ENCODE measurements around the gene GDF15.
A peak's percentile ranks its signal among the peaks of the same experiment; 100 is the strongest.
"Not testable (repeated sequence)": the region's sequence is repeated elsewhere in the genome, so short reads cannot be mapped to it uniquely, and the experiment has no call there.

Gene GDF15

DNA sequence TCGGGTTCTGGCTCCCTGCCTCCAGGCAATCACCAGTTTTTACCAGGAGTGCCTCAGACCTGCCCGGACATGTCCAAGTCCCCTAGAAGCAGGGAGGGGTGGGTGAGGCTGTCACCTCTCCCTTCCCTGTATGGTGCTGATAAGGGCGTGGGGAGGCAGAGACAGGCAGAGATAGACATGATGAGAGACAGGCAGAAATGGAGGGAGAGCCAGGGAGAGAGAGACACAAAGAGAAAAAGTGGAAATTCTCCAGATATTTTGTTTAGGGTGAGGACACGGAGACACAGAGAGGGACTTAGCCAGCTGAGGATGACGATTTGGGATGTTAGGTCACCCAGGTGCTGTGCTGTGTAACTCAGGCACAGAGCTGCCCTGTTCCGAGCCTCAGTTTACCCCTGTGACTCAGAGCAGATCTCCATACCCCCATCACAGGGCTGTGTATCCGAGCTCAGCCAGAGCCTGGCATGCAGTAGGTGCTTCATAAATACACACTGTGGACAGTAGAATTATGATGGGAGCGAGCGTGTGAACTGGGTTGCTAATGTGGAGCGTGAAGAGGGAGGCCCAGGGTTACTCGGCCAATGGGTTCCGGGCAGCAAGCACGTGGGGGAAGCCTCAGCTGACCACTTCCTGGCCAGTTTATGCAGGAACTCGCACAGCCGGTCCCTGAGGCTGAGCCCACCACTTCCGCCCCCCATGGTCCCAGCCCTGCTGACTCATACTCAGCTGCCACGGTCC is 11.9 kb upstream of the GDF15 start:
- DNase-seq = peak; percentile 96 to 98
- TF ChIP-seq GATA1 (IDR thresholded peaks at IDR 0.05; ENCODE audit: low read depth, low read length) = no peak
- peak; percentile 92 for TF ChIP-seq POLR2A (IDR thresholded peaks at IDR 0.05; ENCODE audit: low read length)

GRCh38 chr19:18377026-18377425 is 8.9 kb upstream of the GDF15 start:
- TF ChIP-seq POLR2A (IDR thresholded peaks at IDR 0.05; ENCODE audit: low read length) (no peak), GATA1 (IDR thresholded peaks at IDR 0.05; ENCODE audit: low read depth, low read length) (no peak)
- DNase-seq = no peak

- peak in 1 of 2 experiments; percentile 86 for DNase-seq
- TF ChIP-seq POLR2A (IDR thresholded peaks at IDR 0.05; ENCODE audit: low read length) = no peak
- no peak for TF ChIP-seq GATA1 (IDR thresholded peaks at IDR 0.05; ENCODE audit: low read depth, low read length)
Measured at GRCh38 chr19:18379803-18380747, 5.9 kb upstream of the GDF15 start.

GRCh38 chr19:18380843-18381242 is 5.1 kb upstream of the GDF15 start:
- DNase-seq = no peak
- no peak for TF ChIP-seq POLR2A (IDR thresholded peaks at IDR 0.05; ENCODE audit: low read length)
- TF ChIP-seq GATA1 (IDR thresholded peaks at IDR 0.05; ENCODE audit: low read depth, low read length) = no peak

DNA sequence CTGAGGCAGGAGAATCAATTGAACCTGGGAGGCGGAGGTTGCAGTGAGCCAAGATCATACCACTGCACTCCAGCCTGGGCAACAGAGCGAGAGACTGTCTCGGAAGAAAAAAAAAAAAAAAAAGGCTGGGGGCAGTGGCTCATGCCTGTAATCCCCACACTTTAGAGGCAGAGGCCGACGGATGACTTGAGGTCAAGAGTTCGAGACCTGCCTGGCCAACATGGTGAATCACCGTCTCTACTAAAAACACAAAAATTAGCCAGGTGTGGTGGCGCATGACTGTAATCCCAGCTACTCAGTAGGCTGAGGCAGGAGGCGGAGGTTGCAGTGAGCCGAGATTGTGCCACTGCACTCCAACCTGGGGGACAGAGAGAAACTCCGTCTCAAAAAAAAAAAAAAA is 2.3 kb upstream of the GDF15 start:
- DNase-seq = not testable (repeated sequence)

- TF ChIP-seq POLR2A (IDR thresholded peaks at IDR 0.05; ENCODE audit: low read length) (no peak), GATA1 (IDR thresholded peaks at IDR 0.05; ENCODE audit: low read depth, low read length) (no peak)
- no peak for DNase-seq
Measured at GRCh38 chr19:18384775-18385174, 1.2 kb upstream of the GDF15 start.

DNA sequence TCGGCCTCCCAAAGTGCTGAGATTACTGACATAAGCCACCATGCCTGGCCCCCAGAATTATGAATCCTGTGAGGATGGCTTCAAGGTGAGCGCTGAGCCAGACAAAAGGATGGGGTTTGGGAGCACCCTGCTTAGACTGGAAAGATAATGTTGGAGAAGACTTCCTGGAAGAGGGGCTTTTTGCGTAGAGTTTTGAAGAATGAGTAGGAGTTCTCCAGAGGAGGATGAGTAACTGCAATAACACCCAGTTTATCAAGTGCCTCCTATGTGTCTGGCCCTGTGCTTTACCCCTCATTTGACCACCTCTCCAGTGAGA is 641 bp upstream of the GDF15 start:
- TF ChIP-seq GATA1 (IDR thresholded peaks at IDR 0.05; ENCODE audit: low read depth, low read length) (no peak), POLR2A (IDR thresholded peaks at IDR 0.05; ENCODE audit: low read length) (no peak)
- DNase-seq = no peak

DNA sequence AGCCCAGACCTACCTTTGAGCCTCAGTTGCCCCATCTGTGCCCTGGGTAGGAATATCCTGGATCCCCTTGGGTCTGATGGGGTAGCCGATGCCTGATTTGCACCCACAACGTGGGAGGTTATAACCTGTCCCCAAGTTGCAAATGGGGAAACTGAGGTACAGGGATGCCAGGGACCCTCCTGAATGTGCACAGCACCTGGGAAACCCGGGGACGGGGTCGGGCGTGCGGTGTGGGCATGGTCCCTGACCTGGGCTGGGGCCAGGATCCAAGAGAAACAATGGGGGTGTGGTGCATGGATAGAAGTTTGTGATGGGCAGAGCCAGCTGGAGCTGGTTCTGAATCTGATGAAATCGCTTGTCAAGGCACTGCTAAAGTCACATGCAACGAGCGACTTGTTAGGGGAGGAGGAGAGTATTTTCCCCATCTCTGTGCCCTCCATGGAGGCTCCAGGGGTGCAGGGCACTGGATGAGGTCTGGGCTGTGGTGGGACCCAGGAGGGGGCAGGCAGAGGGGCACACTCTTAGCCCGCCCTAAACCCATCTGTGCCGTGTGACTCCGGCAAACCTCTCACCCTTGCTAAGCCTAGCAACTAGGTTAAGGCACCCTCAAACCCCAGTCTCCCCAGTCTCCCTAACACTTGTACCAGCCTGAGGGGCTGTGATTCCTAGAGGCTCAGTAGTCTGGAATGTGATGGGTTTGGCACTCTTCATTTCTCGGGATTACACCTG is 749 bp downstream of the GDF15 start:
- DNase-seq = peak; percentile 77 to 86
- no peak for TF ChIP-seq GATA1 (IDR thresholded peaks at IDR 0.05; ENCODE audit: low read depth, low read length)
- TF ChIP-seq POLR2A (IDR thresholded peaks at IDR 0.05; ENCODE audit: low read length) = peak; percentile 74

DNA sequence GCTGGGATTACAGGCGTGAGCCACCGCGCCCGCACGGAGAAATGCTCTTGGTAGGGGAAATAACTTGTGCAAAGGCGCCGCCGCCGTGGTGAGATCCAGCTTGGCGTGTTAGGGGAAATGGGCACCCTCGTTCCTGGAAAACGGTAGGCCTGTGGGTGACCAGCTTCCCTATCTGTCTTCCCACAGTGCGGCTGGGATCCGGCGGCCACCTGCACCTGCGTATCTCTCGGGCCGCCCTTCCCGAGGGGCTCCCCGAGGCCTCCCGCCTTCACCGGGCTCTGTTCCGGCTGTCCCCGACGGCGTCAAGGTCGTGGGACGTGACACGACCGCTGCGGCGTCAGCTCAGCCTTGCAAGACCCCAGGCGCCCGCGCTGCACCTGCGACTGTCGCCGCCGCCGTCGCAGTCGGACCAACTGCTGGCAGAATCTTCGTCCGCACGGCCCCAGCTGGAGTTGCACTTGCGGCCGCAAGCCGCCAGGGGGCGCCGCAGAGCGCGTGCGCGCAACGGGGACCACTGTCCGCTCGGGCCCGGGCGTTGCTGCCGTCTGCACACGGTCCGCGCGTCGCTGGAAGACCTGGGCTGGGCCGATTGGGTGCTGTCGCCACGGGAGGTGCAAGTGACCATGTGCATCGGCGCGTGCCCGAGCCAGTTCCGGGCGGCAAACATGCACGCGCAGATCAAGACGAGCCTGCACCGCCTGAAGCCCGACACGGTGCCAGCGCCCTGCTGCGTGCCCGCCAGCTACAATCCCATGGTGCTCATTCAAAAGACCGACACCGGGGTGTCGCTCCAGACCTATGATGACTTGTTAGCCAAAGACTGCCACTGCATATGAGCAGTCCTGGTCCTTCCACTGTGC is 2.4 kb downstream of the GDF15 start:
- TF ChIP-seq POLR2A (IDR thresholded peaks at IDR 0.05; ENCODE audit: low read length) (peak; percentile 58), GATA1 (IDR thresholded peaks at IDR 0.05; ENCODE audit: low read depth, low read length) (no peak)
- peak; percentile 95 for DNase-seq

DNA sequence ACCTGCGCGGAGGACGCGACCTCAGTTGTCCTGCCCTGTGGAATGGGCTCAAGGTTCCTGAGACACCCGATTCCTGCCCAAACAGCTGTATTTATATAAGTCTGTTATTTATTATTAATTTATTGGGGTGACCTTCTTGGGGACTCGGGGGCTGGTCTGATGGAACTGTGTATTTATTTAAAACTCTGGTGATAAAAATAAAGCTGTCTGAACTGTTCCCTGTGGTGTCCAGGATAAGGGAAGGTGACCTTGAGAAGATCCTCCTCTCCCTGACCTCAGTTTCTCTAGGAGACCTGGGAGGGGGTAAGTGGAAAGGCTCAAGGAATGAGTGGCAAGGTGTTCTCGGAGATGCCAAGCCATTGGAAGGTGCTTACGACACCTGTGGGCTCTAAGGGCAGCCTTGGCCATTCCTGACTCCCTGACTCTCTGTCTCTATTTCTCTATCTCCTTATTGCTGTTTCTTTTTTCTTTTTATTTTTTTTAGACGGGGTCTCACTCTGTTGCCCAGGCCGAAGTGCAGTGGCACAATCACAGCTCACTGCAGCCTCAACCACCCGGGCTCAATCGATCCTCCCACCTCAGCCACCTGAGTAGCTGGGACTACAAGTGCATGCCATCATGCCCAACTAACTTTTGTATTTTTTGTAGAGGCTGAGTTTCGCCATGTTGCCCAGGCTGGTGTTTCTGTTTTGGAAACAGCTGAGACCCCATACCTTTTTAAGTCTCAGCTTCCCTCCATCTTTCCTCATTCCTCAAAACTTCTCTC is 3.2 kb downstream of the GDF15 start:
- no peak for TF ChIP-seq POLR2A (IDR thresholded peaks at IDR 0.05; ENCODE audit: low read length)
- TF ChIP-seq GATA1 (IDR thresholded peaks at IDR 0.05; ENCODE audit: low read depth, low read length) = no peak
- peak in 1 of 2 experiments; percentile 78 for DNase-seq

DNA sequence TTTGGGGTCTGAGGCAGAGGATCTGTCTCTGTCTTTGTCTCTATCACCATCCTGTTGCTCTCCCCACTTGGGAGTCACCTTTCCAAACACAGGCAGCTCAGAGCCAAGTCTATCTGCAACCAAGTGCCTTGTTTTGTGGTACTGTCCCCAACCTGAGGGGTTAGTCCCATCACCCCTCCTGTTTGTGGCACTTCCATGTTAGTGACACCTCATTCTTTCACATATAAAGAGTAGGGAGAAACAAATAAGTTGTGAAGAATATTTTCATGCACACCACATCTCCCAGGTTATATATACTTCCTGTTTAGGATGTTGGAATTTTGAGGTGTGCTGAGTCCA is 3.7 kb downstream of the GDF15 start:
- DNase-seq = peak in 1 of 2 experiments; percentile 81
- TF ChIP-seq GATA1 (IDR thresholded peaks at IDR 0.05; ENCODE audit: low read depth, low read length) = no peak
- TF ChIP-seq POLR2A (IDR thresholded peaks at IDR 0.05; ENCODE audit: low read length) = no peak

DNA sequence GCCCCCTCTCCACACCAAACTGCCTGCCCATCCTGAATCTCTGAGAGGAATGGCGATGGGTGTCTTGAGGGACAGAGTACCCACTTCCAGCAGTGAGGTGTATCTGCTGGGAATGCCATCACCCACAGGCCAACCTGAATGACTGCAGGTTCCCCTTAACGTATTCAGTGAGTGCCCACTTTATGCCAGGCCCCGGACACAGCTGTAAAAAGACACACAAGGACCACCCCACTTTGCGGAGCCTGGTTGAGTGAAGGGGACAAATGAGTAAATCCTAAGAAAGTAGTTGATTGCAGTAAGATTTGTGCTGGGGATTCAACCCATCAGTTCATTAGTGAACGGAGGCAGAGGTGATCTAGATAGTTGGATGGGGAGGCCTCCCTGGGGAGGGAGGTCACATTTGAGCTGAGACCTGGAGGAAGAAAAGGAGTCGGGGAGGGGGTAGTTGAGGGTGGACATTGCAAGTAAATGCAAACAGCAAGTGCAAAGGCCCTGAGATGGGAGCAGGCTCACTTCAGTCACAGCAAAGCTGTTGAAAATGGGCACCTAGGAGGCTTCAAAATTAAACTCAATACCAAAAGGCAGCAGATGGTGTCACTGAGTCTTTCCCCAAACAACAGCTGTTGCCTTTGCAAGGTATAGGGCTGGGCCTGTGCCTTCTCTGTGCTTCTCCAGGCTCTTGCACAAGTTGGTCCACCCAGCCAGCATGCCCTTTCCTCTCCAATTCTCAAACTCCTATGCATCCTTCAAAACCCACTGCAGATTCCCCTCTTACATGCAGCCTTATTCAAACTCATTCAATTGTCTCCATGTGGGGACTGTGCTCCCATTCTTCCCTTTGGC is 4.3 kb downstream of the GDF15 start:
- peak in 1 of 2 experiments; percentile 81 for DNase-seq
- TF ChIP-seq POLR2A (IDR thresholded peaks at IDR 0.05; ENCODE audit: low read length) = peak; percentile 86
- no peak for TF ChIP-seq GATA1 (IDR thresholded peaks at IDR 0.05; ENCODE audit: low read depth, low read length)

All from erythroblast (primary cell).